ENCODE measurements around the gene WNT5B.
A peak's percentile ranks its signal among the peaks of the same experiment; 100 is the strongest.
"Not testable (repeated sequence)": the region's sequence is repeated elsewhere in the genome, so short reads cannot be mapped to it uniquely, and the experiment has no call there.

Gene WNT5B

DNA sequence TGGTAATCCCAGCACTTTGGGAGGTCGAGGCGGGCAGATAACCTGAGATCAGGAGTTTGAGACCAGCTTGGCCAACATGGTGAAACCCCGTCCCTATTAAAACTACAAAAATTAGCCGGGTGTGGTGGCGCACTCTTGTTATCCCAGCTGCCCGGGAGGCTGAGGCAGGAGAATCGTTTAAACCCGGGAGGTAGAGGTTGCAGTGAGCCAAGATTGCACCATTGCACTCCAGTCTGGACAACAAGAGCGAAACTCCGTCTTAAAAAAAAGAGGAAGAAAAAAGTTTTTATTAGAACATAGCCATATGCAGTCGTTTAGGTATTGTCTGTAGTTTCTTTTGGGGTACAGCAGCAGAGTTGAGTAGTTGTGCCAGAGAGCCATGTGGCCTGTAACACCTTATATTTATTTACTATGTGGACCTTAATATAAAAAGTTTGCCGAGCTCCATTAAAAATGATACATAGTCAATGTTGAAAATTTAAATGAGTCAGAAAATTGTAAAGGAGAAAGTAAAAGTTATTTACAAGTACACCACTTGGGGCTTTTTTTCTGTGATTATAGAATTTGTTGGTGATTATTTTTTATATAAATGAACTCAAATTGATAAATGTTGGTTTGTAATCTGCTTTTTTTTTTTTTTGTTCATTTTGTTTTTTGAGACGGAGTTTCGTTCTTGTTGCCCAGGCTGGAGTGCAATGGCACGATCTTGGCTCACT, 64.0 kb downstream of the WNT5B start:
- no peak overlapping the region for H3K27ac ChIP-seq (ENCODE audit: low read length)
- H3K36me3 ChIP-seq (replicated peaks; ENCODE audit: low read depth, low read length) = peaks cover 4% of the 10 kb centered on the region
- no peak overlapping the region for H3K4me3 ChIP-seq (ENCODE audit: low read length)
- H3K4me1 ChIP-seq (ENCODE audit: low read length) = peaks cover 21% of the 10 kb centered on the region
- no peak for TF ChIP-seq EZH2phosphoT487 (IDR thresholded peaks at IDR 0.05; ENCODE audit: low read depth)
- TF ChIP-seq, protein P1, sequence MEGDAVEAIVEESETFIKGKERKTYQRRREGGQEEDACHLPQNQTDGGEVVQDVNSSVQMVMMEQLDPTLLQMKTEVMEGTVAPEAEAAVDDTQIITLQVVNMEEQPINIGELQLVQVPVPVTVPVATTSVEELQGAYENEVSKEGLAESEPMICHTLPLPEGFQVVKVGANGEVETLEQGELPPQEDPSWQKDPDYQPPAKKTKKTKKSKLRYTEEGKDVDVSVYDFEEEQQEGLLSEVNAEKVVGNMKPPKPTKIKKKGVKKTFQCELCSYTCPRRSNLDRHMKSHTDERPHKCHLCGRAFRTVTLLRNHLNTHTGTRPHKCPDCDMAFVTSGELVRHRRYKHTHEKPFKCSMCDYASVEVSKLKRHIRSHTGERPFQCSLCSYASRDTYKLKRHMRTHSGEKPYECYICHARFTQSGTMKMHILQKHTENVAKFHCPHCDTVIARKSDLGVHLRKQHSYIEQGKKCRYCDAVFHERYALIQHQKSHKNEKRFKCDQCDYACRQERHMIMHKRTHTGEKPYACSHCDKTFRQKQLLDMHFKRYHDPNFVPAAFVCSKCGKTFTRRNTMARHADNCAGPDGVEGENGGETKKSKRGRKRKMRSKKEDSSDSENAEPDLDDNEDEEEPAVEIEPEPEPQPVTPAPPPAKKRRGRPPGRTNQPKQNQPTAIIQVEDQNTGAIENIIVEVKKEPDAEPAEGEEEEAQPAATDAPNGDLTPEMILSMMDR (IDR thresholded peaks at IDR 0.05; ENCODE audit: low read depth, low read length) = no peak
- no peaks in the 10 kb centered on the region for H3K9me3 ChIP-seq (ENCODE audit: insufficient read depth, low read length)
- H3K79me2 ChIP-seq (ENCODE audit: low read length) = peaks cover 70% of the 10 kb centered on the region
- peak overlapping the region; percentile 79 for H3K4me2 ChIP-seq (ENCODE audit: low read length)
- no peak overlapping the region for H2AFZ ChIP-seq (ENCODE audit: low read depth, low read length)
- no peak overlapping the region for H3K9ac ChIP-seq (ENCODE audit: low read length)
- H3K27me3 ChIP-seq (ENCODE audit: low read depth, low read length) = no peaks in the 10 kb centered on the region
- peaks cover 55% of the 10 kb centered on the region for H4K20me1 ChIP-seq (ENCODE audit: insufficient read depth, low read length)

DNA sequence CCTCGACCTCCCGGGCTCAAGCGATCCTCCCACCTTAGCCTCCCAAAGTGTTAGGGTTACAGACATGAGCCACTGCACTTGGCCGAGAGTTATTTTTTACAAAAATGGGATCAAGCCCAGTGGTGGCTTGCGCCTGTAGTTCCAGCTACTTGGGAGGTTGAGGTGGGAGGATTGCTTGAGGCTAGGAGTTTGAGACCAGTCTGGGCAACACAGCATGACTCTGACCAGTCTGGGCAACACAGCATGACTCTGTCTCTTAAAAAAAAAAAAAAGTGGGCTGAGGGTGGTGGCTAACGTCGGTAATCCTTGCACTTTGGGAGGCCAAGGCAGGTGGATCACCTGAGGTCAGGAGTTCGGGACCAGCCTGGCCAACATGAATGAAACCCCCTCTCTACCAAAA, 66.1 kb downstream of the WNT5B start:
- H3K27ac ChIP-seq (ENCODE audit: low read length); H3K4me3 ChIP-seq (ENCODE audit: low read length); H3K9ac ChIP-seq (ENCODE audit: low read length); H3K4me2 ChIP-seq (ENCODE audit: low read length); H2AFZ ChIP-seq (ENCODE audit: low read depth, low read length); H3K27me3 ChIP-seq (ENCODE audit: low read depth, low read length); H3K9me3 ChIP-seq (ENCODE audit: insufficient read depth, low read length); H3K36me3 ChIP-seq (replicated peaks; ENCODE audit: low read depth, low read length): not testable (repeated sequence)
- peaks cover 73% of the 10 kb centered on the region for H4K20me1 ChIP-seq (ENCODE audit: insufficient read depth, low read length)
- peaks cover 17% of the 10 kb centered on the region for H3K4me1 ChIP-seq (ENCODE audit: low read length)
- peaks cover 90% of the 10 kb centered on the region for H3K79me2 ChIP-seq (ENCODE audit: low read length)

DNA sequence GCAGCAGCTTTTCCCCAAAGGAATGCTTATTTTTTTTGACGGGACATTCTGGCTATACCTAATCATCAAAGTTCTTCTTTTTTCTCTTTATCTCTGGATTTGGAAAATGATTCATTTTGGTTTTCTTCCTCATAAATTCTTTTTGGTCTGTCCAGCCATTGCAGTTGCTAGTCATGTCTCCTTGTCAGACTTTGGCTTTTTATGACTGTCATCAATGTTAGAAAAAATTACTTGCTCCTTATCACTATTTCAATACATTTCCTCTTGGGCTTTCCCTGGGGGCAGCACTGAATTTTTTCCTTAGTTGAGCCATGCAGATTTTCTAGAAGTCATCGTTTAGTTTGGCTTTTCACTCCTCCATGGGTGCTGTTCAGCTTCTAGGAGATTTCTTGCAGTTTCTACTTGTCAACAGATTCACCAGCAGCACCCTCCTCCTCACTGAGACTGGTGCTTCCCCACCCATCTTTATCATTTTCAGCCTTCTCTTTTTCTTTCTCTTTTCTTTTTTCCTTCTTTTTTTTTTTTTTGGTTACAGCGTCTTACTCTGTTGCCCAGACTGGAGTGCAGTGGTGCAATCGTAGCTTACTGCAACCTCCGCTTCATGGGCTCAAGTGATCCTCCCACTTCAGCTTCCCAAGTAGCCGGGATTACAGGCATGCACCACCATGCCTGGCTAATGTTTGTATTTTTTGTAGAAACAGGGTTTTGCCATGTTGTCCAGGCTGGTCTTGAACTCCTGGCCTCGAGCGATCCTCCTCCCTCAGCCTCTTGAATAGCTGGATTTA, 67.0 kb downstream of the WNT5B start:
- no peak overlapping the region for H3K9ac ChIP-seq (ENCODE audit: low read length)
- TF ChIP-seq, protein P1 (IDR thresholded peaks at IDR 0.05; ENCODE audit: low read depth, low read length) = no peak
- TF ChIP-seq EZH2phosphoT487 (IDR thresholded peaks at IDR 0.05; ENCODE audit: low read depth) = no peak
- H3K79me2 ChIP-seq (ENCODE audit: low read length) = peaks cover 99% of the 10 kb centered on the region
- no peak overlapping the region for H3K4me3 ChIP-seq (ENCODE audit: low read length)
- peaks cover 7% of the 10 kb centered on the region for H3K36me3 ChIP-seq (replicated peaks; ENCODE audit: low read depth, low read length)
- H3K9me3 ChIP-seq (ENCODE audit: insufficient read depth, low read length) = no peaks in the 10 kb centered on the region
- no peak overlapping the region for H3K4me2 ChIP-seq (ENCODE audit: low read length)
- H4K20me1 ChIP-seq (ENCODE audit: insufficient read depth, low read length) = peaks cover 77% of the 10 kb centered on the region
- H3K27ac ChIP-seq (ENCODE audit: low read length) = no peak overlapping the region
- H3K4me1 ChIP-seq (ENCODE audit: low read length) = peaks cover 16% of the 10 kb centered on the region
- H2AFZ ChIP-seq (ENCODE audit: low read depth, low read length) = no peak overlapping the region
- H3K27me3 ChIP-seq (ENCODE audit: low read depth, low read length) = no peaks in the 10 kb centered on the region

DNA sequence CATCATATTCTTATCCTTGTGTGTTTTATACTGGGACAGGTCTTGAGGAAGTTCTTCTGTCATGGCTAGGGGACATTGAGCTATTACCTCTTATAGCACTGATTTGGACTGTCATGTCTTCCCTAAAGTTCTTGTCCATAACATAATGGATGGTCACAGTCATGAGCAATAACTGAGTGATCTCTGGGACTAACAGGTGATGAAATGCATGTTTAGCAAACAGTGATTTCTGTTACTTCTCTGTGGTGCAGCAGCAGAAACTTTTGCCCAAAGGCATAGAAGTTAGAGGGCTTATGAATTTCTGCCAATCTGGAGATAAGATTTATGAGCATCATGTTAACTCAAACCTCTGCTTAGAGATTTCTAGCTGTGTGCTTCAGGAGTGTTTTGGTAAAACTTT, 67.8 kb downstream of the WNT5B start:
- Histone ChIP-seq H3K27me3 (ENCODE audit: low read depth, low read length) (no peaks in the 10 kb centered on the region), H2AFZ (ENCODE audit: low read depth, low read length) (no peak overlapping the region), H3K27ac (ENCODE audit: low read length) (no peak overlapping the region), H4K20me1 (ENCODE audit: insufficient read depth, low read length) (peaks cover 75% of the 10 kb centered on the region), H3K9ac (ENCODE audit: low read length) (no peak overlapping the region), H3K9me3 (ENCODE audit: insufficient read depth, low read length) (no peaks in the 10 kb centered on the region), H3K4me1 (ENCODE audit: low read length) (peaks cover 15% of the 10 kb centered on the region), H3K79me2 (ENCODE audit: low read length) (peaks cover 99% of the 10 kb centered on the region), H3K4me3 (ENCODE audit: low read length) (no peak overlapping the region), H3K36me3 (replicated peaks; ENCODE audit: low read depth, low read length) (peaks cover 7% of the 10 kb centered on the region), H3K4me2 (ENCODE audit: low read length) (no peak overlapping the region)
- TF ChIP-seq, protein P1 (IDR thresholded peaks at IDR 0.05; ENCODE audit: low read depth, low read length) = no peak
- TF ChIP-seq EZH2phosphoT487 (IDR thresholded peaks at IDR 0.05; ENCODE audit: low read depth) = no peak

Data from OCI-LY3 (cell line).